Hematopoietic multipotent progenitor cell treated with erythropoietin and hydrocortisone succinate and interleukin-3 and kit ligand, for 8 days (in vitro differentiated cells): ENCODE data around the gene OSBPL6.
A peak's percentile ranks its signal among the peaks of the same experiment; 100 is the strongest.

Experiments used
- DNase-seq: peaks from one replicate; pipeline ENCODE4 v3.0.0-alpha.2; 2015

OSBPL6 gene

GRCh38 chr2:178277741-178278197 lies 83.5 kb downstream of the OSBPL6 start:
- DNase-seq, result no peak

- peak; percentile 32 for DNase-seq
Measured at GRCh38 chr2:178279142-178279541, 84.8 kb downstream of the OSBPL6 start.

DNA sequence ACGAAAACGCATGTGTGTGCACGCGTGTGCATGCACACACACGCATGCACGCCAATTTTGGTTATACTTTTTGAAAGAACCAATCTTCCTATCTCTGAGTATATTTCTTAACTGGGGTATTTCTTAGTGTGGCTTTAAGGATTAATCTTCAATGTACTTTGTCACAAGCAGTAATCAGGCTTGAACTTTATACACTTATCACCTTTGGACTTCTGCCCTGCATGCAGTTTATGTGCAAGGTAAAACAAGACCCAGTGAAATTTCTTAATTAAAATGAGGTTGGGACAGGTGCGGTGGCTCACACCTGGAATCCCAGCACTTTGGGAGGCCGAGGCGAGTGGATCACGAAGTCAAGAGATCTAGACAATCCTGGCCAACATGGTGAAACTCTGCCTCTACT lies 85.3 kb downstream of the OSBPL6 start:
- DNase-seq, result no peak

DNA sequence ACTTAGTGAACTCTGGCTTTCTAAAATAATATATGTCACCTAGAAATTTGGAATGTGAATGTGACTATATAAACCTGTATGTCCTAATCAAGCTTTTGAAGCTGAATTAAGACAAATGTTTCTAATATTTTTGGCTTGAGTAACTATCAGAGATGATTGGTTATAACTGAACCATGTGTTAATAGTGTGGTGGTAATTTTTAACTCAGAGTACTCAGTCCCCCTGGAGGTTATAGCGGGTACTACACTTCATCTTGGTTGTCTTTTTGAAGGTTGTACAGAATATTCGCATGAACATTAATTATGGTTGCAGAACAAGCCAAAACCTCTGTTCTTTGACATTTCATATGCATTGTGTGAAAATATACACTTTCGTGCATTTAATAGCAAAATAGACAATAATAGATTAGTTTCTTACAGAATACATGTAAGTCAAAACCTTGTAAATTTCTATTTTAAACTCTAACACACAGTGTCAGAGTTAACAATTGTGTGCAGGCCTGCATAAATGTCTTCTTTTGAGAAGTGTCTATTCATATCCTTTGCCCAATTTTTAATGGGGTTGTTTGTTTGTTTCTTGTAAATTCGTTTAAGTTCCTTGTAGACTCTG lies 86.0 kb downstream of the OSBPL6 start:
- DNase-seq, result peak; percentile 82

- no peak for DNase-seq
Measured at GRCh38 chr2:178282075-178282815, 87.9 kb downstream of the OSBPL6 start.

GRCh38 chr2:178283341-178283918 lies 89.1 kb downstream of the OSBPL6 start:
- DNase-seq, result no peak

- peak; percentile 79 for DNase-seq
Measured at GRCh38 chr2:178284613-178285286, 90.4 kb downstream of the OSBPL6 start.

DNA sequence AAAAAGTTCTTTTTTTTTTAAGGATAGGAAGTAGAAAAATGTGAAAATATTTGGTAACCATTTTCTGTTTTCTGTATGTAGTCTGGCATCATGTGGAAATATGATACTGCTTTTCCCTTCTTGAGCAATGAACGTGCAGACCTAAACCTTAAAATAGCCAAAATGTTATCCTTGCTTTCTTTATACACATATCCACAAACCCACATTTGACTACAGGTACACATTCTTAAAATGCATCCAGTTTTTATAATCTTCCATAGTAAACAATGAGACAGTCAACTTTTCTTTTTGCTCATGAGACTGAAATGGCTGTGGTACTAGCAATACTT lies 90.9 kb downstream of the OSBPL6 start:
- DNase-seq, result no peak

DNA sequence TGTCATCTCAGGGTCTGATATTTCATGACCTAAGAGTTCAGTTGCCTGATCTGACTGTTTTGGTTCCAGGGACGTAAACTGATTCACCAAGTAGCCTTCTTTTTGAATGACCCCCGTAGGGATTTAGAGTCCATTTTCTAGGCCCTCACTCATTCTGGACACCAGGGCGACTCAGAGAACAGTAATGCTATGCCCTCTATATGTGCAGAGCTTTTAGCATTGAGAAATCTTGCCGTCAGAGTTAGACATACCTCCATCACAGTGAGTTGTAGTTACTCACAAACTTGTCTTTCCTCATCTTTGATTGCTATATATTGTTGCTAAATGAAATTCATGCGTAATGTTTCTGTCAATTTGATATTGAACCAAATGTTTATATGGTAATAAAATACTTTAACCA lies 92.3 kb downstream of the OSBPL6 start:
- no peak for DNase-seq

DNA sequence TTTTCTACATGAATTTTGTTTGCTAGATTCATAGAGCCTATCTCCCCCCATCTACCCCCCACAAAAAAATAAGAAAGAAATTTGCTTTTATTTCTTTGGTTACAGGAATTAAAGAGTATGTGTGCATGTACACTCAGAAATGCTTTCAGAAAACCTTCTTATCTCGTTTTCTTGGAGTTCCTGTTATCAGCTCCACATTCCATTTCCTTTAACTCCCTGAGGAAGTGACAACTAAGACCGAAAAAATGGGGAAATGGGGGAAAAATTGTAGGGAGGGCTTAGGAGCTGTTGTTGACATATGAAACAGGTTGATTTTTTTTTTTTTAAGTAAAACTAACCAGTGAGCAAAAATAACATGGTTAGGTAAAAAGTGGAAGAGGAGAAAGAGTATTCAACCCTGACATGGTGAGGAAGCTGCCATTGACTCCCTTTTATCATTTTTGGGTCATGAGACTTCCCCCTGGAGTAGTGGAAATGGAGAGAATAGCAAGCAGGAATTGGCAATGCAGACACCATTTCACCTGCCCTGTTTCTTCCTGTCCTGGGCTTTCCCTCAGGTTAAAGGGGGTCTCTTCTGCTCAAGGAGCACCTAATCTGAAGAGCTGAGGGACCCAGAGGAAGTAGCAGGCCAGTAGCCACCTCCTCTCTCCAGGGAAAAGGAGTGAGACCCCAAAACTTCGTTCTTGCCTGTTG lies 93.5 kb downstream of the OSBPL6 start:
- DNase-seq, result no peak

DNA sequence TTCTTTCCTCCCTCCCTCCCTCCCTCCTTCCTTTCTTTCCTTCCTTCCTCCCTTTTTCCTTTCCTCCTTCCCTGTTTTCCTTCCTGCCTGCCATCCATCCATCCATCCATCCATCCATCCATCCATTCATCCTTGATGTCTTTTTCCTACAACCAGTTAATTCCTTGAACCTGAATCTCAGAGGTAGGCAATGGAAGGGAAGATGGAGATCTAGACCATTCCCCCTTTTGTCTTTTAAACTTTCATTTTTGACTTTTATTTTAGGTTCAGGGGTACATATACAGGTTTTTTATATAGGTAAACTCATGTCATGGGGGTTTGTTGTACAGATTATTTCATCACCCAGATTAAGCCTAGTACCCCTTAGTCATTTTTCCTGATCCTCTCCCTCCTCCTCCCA lies 97.4 kb downstream of the OSBPL6 start:
- no peak for DNase-seq

DNA sequence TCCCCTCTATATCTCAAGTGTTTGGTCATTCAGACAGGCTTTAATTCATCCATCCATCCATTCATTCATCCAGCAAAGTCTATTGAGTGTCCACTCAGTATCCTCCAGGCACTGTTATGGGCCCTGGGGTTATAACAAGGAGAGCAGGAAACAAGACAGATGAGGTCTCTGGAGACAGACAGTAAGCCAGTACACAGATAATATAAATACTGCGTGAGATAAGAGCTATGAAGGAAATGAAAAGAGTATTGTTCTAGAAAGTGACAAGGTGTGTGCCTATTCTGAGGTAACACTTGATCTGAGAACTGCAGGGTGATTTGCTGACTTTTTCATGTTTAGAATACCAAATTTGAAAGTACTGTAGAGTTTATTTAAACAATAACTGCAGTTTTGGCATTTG lies 98.3 kb downstream of the OSBPL6 start:
- DNase-seq, result no peak

- no peak for DNase-seq
Measured at GRCh38 chr2:178295115-178295514, 100.8 kb downstream of the OSBPL6 start.

DNA sequence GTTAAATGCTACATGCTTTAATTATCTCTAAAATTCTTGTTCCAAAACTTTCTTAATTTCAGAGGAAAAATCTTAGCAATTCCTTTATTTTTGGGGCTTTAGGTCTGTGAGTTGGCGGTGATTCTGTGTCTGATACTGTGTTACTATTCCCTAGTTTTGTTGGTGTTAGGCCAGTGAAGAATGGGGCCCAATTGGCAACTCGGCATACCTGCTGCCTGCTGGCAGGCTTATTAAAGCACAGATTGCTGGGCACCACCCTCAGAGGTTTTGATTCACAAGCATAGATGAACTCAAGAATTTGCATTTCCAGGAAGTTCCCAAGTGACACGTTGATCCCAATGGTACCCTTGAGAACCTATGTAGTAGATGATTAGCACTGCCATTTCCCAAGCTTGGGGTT lies 101.6 kb downstream of the OSBPL6 start:
- DNase-seq, result no peak

- no peak for DNase-seq
Measured at GRCh38 chr2:178296394-178297090, 102.2 kb downstream of the OSBPL6 start.

GRCh38 chr2:178297091-178297411 lies 102.7 kb downstream of the OSBPL6 start:
- no peak for DNase-seq

DNA sequence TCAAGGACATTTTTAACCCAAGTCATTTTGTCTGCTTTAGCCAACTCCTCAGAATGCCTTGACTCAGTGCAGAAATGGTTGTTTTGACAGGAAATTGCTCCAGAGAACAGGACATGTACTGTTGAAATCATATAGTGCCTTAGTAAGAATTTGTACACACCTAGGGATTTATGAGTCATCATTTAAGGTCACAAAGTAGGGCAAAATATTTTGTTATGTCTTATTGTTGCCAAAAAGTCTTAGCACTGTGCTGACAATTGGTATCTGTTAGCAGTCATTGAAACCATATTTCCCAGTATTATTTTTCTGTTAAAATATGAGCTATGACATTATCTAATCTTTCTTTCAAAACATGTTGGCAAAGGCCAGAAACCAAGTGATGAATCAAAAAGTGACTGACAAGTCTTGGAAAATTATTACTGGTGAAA lies 104.5 kb downstream of the OSBPL6 start:
- DNase-seq, result peak; percentile 58

- no peak for DNase-seq
Measured at GRCh38 chr2:178301649-178302238, 107.4 kb downstream of the OSBPL6 start.

DNA sequence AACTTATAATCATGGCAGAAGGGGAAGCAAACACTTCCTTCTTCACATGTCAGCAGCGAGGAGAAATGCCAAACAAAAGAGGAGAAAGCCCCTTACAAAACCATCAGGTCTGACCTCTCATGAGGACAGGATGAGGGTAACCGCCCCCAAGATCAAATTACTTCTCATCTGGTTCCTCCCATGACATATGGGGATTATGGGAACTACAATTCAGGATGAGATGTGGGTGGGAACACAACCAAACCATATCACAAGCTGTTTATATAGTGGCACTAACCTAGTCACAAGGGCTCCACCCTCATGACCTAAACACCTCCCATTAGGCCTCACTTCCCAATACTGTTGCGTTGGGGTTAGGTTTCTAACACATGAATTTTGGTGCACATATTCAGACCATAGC lies 110.0 kb downstream of the OSBPL6 start:
- DNase-seq, result no peak

GRCh38 chr2:178306352-178307073 lies 112.2 kb downstream of the OSBPL6 start:
- DNase-seq, result peak; percentile 67

GRCh38 chr2:178307650-178308049 lies 113.3 kb downstream of the OSBPL6 start:
- DNase-seq, result no peak

- DNase-seq, result no peak
Measured at GRCh38 chr2:178309541-178309940, 115.2 kb downstream of the OSBPL6 start.
